HG02884 (cell line): ENCODE data around the gene SPART.

ENCODE experiments used
- ATAC-seq: cut with Tn5 transposase; IDR thresholded peaks from one replicate; pipeline ENCODE4 v1.9.1; 2021; ENCODE audit warnings: mild to moderate bottlenecking, moderate library complexity; ENCODE audit not compliant: unreplicated experiment

The SPART gene

GRCh38 chr13:36258831-36259230 lies 87.4 kb downstream of the SPART start:
- ATAC-seq = no peak
